Measurements from ENCODE around the gene CLN5.
"Not testable (repeated sequence)": the region's sequence is repeated elsewhere in the genome, so short reads cannot be mapped to it uniquely, and the experiment has no call there.

CLN5 gene

DNA sequence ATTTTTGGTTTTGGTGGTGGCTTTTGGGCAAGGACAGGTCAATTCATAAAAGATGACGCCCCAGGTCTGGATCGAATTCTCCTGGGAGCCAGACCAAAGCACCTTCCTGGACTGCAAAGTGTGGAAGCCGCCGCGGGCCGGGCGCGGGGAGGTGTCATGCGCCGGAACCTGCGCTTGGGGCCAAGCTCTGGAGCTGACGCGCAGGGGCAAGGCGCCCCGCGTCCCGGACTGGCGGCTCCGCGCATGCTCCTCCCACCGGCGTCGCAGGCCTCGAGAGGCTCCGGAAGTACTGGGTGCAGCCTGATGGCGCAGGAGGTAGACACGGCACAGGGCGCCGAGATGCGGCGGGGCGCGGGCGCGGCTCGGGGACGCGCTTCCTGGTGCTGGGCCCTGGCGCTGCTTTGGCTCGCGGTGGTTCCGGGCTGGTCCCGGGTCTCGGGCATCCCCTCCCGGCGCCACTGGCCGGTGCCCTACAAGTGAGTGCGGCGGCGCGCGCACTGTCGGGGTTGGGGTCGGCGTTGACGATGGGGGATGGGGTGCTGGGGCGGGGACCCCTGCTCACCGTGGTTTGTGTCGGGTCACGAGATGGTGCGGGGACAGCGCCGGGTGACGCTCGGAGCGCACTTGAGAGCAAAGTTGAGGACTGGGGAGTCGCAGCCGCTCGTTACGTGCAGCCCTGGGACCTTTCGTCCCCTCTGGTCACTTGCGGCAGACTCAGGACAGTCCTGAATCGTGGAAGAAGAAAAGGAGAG lies at the start of gene CLN5:
CLN5 (plus strand) TSS at position 286 of the 752 bp plus-strand sequence; CDS start at position 304, 18 bp downstream.
- DNase-seq (ENCODE audit: low read depth), result peak; percentile 90

DNA sequence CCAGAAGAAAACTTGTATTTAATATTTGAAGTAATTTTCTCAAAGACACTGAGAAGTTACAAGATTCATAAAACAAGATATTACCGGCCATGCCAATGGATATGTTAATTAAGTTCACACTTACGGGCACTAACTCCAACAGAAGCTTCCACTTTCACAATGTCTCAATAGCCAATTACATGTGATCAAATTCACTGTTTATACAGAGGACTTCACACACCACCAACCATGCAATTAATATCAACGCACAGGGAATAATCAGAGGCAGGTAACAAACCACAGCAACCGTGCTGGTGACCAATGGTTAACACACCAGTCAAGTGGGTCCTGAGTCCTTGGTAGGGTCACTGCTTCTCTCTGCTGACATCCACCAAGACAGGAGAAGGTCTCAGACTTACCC lies 49.5 kb upstream of the CLN5 start:
- no peak for DNase-seq (ENCODE audit: low read depth)

DNA sequence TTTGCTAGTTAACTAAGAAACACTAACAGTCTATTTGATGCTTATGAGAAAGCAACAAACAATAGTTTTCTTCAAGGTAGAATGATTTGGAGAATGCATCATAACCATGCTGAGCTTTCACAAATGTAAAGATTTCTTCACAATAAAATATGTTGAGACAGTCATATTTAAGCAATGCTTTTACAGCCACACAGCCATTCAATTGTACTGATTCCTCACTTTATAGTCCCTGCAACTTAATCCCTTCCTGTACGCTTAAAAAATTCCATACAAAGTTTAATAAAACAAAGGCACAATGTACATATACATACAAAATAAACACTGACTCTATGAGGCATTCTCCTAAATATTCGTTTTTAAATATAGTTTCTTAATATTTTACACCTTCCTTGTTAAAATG lies 48.2 kb upstream of the CLN5 start:
- no peak for DNase-seq (ENCODE audit: low read depth)

DNA sequence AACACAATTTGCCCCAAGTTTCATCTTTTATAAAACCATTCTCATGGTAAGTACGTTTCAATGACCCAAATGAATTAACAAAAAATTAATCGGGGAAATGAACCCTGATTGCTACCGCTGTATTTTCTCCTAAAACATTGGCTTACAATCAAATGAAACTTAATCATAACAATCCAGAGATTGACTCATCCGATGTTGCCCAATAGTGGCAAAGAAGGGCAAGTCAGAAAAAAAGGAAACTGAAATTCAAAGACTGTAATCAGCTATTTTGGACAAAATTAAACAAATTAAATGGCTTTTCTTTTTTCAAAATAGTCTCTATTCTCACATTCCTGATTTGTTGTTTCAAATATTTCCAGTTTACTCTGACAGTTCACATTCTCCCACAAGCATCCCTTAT lies 47.4 kb upstream of the CLN5 start:
- no peak for DNase-seq (ENCODE audit: low read depth)

DNA sequence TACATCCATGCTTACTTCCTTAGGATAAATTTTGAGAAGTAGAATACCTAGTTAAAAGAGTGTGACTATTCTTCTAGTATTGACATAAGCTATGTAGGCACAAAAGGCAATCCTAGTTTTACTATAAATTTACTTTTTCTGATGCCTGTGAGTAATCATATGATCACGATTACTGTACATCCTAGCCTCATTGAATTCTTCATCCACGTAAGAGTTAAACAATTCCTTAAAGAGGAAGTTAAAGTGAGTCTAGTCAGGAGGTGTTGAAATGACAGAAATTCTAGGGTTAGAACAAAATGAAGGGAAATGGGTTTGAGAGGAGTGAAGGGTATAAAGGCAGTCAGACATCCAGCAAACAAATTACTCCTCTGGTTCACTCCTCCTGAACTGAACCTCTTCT lies 43.7 kb upstream of the CLN5 start, which contains the start of gene ACOD1:
ACOD1 (plus strand) TSS at position 363 of the 400 bp plus-strand sequence. CDS start 48 bp downstream, outside the sequence.
- DNase-seq (ENCODE audit: low read depth), result no peak

DNA sequence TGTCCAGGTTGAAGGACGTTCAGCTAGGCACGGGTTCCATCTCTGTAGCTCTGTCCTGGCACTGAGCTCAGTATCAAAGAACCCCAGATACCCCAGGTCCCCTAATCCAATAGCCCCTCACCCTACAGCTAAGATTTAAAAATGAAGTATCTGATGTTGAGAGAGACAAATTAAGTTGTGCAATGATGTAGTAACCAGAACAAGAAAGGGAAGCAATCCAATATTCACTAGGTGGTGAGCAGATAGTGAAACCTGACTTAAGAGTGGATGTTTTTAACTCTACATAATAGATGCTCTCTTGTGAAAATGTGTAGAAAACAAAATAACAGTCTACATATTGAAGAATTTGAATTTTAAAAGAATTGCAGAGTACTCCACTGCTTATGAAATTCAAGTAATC lies 41.8 kb upstream of the CLN5 start:
- no peak for DNase-seq (ENCODE audit: low read depth)

DNA sequence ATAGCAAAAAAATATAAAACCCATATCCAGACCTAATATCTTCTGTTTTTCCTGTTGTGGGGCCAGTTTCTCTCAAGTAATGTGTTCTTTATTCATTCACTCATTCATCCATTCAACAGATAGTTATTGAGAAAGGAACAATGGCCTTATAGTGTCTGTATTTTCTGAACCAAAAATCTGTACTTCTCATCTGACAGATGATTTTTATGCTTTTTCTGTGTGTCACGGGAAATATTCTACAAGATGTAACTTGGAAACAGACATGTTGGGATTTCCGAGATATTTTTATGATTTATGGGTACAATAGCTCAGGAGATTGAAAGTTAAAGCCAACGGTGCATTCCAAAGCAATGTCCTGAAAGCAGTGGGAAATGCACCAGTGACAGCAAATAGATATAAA lies 37.9 kb upstream of the CLN5 start:
- DNase-seq (ENCODE audit: low read depth), result no peak

DNA sequence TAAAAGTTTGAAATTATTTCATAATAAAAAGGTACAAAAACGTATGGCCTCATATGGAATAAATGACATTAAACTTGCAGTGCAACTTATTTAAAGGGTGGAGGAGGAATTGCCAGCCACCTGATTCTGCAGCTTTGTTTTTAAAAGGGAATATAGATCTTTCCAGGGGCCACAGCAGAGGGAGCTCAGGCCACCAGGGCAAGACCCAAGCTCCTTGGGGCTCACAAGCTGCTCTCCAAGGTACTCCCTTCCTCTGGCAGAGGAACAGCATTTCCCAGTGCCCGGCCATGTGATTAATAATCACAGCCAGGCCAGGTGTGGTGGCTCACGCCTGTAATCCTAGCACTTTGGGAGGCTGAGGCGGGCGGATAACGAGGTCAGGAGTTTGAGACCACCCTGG lies 37.3 kb upstream of the CLN5 start:
- no peak for DNase-seq (ENCODE audit: low read depth)

- DNase-seq (ENCODE audit: low read depth), result no peak
Observed at GRCh38 chr13:76955193-76955592, 36.7 kb upstream of the CLN5 start.

- no peak for DNase-seq (ENCODE audit: low read depth)
Observed at GRCh38 chr13:76955661-76956060, 36.2 kb upstream of the CLN5 start.

- DNase-seq (ENCODE audit: low read depth), result no peak
Observed at GRCh38 chr13:76958841-76959432, 32.9 kb upstream of the CLN5 start.

DNA sequence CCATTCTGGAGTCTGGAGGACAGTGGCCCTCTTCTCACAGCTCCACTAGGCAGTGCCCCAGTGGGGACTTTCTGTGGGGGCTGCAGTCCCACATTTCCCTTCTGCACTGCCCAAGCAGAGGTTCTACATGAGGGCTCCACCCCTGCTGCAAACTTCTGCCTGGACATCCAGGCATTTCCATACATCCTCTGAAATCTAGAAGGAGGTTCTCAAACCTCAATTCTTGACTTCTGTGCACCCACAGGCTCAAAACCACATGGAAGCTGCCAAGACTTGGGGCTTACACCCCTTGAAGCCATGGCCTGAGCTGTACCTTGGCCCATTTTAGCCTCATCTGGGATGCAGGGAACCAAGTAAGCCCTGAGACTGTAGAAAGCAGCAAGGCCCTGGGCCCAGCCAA lies 32.1 kb upstream of the CLN5 start:
- not testable (repeated sequence) for DNase-seq (ENCODE audit: low read depth)

- no peak for DNase-seq (ENCODE audit: low read depth)
Observed at GRCh38 chr13:76965759-76966421, 26.0 kb upstream of the CLN5 start.

- no peak for DNase-seq (ENCODE audit: low read depth)
Observed at GRCh38 chr13:76967031-76967430, 24.9 kb upstream of the CLN5 start.

GRCh38 chr13:76968041-76968440 lies 23.8 kb upstream of the CLN5 start:
- DNase-seq (ENCODE audit: low read depth), result no peak

GRCh38 chr13:76969488-76970365 lies 22.2 kb upstream of the CLN5 start:
- no peak for DNase-seq (ENCODE audit: low read depth)

- DNase-seq (ENCODE audit: low read depth), result no peak
Observed at GRCh38 chr13:76971215-76971614, 20.7 kb upstream of the CLN5 start.

DNA sequence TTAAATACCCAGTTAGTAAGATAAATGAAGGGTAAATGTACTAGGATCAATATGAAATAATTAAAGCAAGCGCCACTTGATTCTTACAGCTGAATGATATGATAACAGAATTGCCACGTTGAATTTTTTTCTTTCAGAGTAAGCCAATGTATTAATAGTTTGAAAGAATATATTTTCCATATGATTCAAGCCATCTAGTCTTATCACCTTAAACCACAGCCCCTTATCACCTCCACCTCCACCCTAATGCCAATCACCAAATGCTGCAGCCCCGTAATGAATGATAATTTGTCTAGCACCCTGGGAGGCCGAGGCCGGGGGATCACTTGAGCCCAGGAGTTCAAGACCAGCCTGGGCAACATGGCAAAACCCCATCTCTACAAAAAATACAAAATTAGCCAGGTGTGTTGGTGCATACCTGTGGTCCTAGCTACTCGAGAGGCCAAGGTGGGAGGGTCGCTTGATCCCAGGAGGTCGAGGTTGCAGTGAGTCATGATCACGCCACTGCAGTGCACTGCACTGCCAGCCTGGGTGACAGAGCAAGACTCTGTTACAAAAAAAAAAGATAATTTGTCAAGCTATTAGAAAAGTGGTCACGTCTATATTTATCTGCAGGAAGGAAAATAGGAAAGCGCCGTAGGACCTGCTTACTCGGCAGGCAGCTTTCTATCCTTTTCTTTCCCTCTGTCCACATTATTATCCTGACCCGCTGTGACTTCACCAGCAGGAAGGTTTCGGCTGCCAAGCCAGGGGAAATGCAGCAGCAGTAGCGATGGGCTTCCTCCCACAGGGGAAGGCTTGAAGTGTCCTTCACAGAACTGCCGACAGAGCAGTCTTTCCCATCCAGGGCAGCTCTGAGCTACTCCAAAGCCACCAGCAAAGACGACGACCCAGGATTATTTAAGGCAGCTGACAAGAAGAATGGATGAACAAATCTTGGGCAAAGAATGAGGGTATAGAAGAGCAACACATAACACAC lies 19.7 kb upstream of the CLN5 start:
- no peak for DNase-seq (ENCODE audit: low read depth)

- no peak for DNase-seq (ENCODE audit: low read depth)
Observed at GRCh38 chr13:76973920-76974617, 17.8 kb upstream of the CLN5 start.

DNA sequence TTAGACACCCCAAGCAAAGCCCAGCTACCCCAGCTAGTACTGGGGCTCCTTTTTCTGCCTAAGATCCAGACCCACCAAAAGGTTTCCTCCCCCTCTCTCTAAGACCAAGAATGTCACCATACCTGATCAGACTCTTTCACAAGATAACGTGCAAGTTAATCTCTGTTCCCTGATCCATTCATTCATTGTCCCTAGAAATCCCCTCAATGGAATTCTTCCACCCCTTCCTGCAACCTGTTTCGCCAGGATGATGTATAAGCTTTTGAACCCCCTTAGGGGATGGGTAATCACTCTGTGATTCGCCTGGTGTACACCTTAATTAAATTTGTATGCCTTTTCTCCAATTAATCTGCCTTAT lies 17.3 kb upstream of the CLN5 start:
- DNase-seq (ENCODE audit: low read depth), result no peak
